Thoracic aorta (tissue), 2 donors: Measurements from ENCODE around the gene CLDN5. TPM values are rescaled to one million over a fixed set of nuclear protein-coding genes. Genes with fewer than 3 reads are reported as not detected.

Experiments
- total RNA-seq, 2 donors: library from RNA; depleted of rRNA; stranded (reverse); fragments of >200 nt; gene quantifications; one replicate each; pipeline versions ENCODE4 v1.1.0 to v1.2.3, GENCODE V29; 2016

Gene CLDN5
- total RNA-seq, 2 donors from 2014 or later = 41.0 to 68.0 TPM

Other genes with a start within 250 kb of the CLDN5 start
- gene CLTCL1, start 232.7 kb downstream of the CLDN5 start, total RNA-seq = 1 to 10 TPM; 5.3 to 6.1 TPM
- 10 to 100 TPM; 23.8 to 25.7 TPM for gene HIRA, start 92.7 kb downstream of the CLDN5 start, total RNA-seq
- gene MRPL40, start 91.9 kb downstream of the CLDN5 start, total RNA-seq = 10 to 100 TPM in 1 of 2 donors, 1 to 10 TPM in 1; 6.8 to 19.2 TPM
- gene C22orf39, start 76.7 kb downstream of the CLDN5 start, total RNA-seq = 10 to 100 TPM; 59.8 to 67.7 TPM
- gene UFD1, start 45.2 kb downstream of the CLDN5 start, total RNA-seq = 10 to 100 TPM; 32.0 to 32.5 TPM
- gene CDC45, start 44.5 kb downstream of the CLDN5 start, total RNA-seq = under 1 TPM in 1 of 2 donors, not detected in 1; 0.99 TPM
- 100 to 1,000 TPM in 1 of 2 donors, 10 to 100 TPM in 1; 47.7 to 147 TPM for gene SEPTIN5, start 190.1 kb upstream of the CLDN5 start, total RNA-seq
- gene GP1BB, start 199.1 kb upstream of the CLDN5 start, total RNA-seq = 10 to 100 TPM; 13.1 to 30.3 TPM
- gene TBX1, start 236.4 kb upstream of the CLDN5 start, total RNA-seq = 1 to 10 TPM; 2.7 to 8.0 TPM